ENCODE measurements around the gene BSCL2.
"Not testable (repeated sequence)": the region's sequence is repeated elsewhere in the genome, so short reads cannot be mapped to it uniquely, and the experiment has no call there.

BSCL2 gene

DNA sequence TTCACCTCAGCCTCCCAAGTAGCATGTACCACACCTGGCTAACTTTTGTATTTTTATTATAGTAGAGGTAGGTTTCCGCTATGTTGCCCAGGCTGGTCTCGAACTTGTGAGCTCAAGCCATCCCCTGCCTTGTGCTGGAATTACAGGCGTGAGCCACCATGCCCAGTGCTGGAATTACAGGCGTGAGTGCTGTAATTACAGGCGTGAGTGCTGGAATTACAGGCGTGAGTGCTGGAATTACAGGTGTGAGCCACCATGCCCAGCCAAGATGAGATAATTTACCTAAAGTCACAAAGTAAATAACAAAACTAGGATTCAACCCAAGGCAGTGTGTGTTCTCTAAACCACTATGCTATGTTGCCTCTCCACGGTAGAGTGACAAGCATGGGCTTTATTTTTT, 24.7 kb downstream of the BSCL2 start:
- DNase-seq = no peak

DNA sequence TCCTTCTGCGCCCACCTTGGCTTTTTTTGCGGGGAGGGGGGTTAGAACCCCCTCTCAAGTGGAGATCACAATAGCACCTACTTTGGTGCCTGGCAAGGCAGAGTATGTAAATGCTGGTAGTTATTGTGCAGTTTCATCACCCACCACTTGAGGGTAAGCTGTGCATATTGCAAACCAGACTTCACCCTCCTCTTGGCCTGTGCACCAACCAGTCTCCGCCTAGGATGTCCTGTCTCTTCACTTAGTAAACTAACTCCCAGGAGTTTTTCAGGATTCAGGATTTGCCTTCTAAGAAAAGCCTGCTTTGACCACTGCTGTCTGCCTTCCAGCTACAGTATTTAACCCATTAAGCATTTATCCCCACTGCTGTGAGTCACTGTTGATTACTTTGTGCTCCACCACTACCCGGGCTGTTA, 26.4 kb downstream of the BSCL2 start:
- no peak for DNase-seq

GRCh38 chr11:62678770-62679696, 28.2 kb downstream of the BSCL2 start, which contains the start of gene UBXN1:
TSS of gene UBXN1 (minus strand) at chr11:62679073. CDS start at chr11:62678923, 150 bp downstream.
- peak; percentile 47 for DNase-seq

DNA sequence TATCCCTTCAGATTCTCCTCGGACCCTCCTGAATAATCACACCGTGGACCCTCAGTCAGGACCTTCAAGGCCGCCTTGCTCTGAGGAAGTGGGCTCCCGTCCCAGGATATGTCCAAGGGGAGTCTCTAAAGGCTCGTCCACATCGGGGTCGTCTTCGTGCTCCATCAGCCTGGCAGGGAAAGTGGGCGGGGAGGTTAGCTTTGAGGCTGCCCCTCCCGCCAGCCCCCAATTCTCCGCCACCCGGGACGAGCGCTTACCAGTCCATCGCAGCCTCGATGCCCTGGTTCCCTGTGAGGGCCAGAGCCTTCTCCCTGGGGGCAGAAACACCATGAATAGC, 28.8 kb downstream of the BSCL2 start:
- DNase-seq = no peak

DNA sequence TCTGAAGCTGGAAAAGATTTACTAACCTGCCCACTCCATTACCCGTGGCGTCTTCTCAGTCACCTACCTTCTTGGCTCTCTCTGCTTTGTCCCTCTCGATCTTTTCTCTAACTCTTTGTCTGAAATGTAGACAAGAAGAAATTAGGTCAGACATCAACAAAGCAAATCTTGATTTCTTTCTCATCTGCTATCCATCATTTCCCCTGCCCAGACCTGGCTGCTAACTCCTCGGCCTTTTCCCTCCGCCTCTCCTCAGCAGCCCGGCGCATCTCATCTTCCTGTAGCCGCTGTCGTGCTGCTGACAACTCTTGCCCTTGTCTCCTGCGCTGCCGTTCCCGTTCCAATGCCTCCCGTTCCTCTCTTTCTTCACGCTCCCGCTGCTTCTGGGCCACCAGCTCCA, 29.5 kb downstream of the BSCL2 start:
- no peak for DNase-seq

DNA sequence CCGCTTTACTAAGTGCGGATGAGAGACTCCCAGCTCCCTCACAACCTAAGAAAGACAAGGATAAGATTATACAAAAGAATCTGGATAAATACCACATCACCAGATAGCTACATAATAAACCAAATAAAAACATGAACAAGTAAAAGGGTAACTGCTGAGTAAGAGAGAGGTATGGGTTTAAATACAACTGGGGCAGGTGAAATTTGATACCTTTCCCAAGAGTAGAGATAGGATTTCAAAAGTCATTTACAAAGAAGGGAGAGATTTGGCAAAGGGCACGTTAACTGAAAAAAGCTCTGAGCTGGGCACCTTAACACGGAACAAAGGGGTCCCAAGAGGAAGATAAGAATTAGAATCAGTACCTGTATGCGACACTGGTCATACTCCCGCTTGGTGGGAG, 30.1 kb downstream of the BSCL2 start:
- DNase-seq = no peak

DNA sequence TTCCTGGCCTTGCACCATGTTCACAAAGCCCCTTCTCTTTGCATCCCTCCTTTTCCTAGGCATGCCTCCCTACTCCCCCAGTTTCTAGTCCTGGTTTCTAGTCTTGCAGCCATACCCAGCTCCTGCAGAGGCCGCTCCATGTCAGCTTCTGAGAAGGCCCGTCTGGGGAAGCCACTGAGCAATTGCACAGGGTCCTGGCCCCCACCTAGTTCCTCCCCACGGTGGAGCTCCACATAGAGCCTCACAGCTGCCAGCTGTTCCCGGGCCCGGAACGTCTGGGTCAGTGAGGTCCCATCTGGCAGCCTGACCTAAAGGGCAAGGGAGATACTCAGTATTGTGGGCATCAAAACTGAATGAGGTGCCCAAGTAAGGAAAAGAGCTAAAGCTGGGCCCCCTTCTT, 30.5 kb downstream of the BSCL2 start:
- DNase-seq = no peak

DNA sequence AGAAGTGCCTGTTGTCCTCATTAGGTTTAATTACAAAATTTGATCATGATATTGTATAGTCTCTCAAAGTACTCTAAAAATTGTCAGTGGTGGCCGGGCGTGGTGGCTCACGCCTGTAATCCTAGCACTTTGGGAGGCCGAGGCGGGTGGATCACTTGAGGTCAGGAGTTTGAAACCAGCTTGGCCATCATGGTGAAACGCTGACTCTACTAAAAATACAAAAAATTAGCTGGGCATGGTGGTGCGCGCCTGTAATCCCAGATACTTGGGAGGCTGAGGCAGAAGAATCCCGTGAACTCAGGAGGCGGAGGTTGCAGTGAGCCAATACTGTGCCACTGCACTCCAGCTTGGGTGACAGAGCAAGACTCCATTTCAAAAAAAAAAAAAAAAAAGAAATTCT, 31.8 kb downstream of the BSCL2 start:
- DNase-seq = not testable (repeated sequence)

DNA sequence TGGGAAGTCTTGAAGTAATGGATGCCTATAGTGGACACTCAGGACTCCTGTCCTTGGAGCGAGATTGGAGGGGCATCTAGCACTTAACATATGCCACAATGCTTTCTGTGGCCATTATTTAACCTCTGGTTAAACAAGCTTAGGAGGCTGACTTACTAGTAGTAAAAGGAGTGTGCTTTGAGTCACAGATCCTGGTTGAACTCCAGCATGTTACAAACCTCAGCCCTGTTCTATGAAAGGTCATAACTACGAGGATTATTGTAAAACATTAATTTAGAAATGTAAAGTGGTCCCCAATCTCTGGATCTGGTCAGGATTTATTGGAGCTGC, 34.1 kb downstream of the BSCL2 start:
- DNase-seq = no peak

GRCh38 chr11:62671608-62672389, 35.4 kb downstream of the BSCL2 start, which contains the start of the genes LBHD1 and UQCC3:
TSS of gene LBHD1 (minus strand) at chr11:62672267. CDS start at chr11:62670031, 2,236 bp downstream.
TSS of gene UQCC3 (plus strand) at chr11:62671673. CDS start at chr11:62671746, 73 bp downstream.
- peak; percentile 91 for DNase-seq

DNA sequence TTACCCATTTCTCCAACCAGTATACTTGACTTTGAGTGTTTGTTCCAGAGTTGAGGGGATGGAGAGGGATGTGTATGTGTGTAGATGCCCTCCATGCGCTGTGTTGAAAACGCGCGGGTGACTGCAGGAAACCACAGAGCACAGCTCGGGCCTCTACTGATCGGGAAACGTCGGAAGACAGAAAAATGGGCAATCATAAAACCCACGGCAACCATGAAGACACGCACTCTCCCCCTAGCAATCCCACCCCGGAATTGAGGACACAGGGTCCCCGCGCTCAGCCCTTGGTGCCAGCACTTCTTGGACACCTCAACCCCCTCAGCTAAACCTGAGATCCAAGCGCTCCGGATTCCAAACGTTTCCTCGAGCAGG, 36.0 kb downstream of the BSCL2 start:
- DNase-seq = no peak

- DNase-seq = no peak
Observed at GRCh38 chr11:62669420-62670161, 37.6 kb downstream of the BSCL2 start.

DNA sequence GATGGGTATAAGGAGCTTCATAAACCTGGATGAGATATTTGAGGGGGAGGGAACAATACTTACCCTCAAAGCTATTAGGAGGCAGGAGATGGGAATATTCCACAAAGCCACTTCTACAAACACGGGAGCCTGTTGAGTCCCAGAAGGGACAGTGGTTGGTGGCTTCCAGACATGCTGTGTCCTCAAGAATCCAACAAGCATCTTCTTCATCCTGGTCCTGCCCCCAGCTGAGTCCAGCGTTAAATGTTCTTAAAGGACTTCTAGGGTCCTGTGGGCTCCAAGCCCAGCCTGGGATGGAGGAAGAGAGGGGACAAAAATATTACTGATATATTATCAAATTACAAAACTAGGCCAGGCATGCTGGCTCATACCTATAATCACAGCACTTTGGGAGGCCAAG, 39.8 kb downstream of the BSCL2 start:
- DNase-seq = no peak

DNA sequence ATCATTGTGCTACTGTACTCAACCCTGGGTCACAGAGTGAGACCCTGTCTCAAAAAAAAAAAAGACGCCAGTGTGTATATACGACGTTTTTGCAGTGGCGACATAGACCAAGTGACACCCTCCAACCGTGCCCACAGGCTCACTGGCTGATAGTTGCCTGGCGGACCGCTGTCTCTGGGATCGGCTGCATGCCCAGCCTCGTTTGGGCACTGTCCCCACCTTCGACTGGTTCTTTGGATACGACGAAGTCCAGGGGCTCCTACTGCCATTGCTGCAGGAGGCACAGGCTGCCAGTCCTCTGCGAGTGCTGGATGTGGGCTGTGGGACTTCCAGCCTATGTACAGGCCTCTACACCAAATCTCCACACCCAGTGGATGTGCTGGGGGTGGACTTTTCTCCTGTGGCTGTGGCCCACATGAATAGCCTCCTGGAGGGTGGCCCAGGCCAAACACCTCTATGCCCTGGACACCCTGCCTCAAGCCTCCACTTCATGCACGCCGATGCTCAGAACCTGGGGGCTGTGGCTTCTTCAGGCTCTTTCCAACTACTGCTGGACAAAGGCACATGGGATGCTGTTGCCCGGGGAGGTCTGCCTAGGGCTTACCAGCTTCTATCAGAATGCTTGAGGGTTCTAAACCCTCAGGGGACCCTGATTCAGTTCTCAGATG, 40.8 kb downstream of the BSCL2 start:
- no peak for DNase-seq

GRCh38 chr11:62665599-62666258, 41.5 kb downstream of the BSCL2 start:
- no peak for DNase-seq

DNA sequence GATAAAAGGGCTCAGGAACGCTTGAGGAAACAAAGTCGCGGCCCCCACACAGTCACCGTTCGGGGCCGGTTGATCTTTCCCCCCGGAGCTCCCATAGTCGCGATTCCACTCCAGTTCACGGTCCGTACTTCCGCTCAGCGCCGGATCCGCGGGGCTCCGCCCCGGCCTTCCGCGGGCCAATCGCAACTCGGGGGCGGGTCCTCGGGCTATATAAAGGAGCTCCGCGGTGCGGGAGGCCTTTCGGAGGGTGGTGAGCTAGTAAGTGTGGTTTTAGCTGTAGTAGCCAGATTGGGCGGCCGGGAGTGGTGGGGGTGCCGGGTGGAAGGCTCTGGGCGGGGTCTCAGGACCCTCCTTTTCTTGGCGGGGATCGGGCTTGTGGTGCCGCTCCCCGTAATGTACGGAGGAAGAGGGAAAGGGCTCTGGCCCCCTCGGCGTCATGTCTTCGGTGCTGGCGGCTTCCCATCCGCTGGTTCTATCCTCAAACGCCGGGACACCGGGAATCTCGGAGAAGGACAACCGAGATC, 42.1 kb downstream of the BSCL2 start, which contains the start of the genes C11orf98 and CSKMT:
TSS of gene C11orf98 (minus strand) at position 136 of the 524 bp plus-strand sequence. CDS start at position 95, 41 bp downstream.
TSS of gene CSKMT (plus strand) at position 238 of the 524 bp plus-strand sequence. CDS start 568 bp downstream, outside the sequence.
- peak; percentile 51 for DNase-seq

GRCh38 chr11:62664405-62665074, 42.7 kb downstream of the BSCL2 start:
- DNase-seq = no peak

DNA sequence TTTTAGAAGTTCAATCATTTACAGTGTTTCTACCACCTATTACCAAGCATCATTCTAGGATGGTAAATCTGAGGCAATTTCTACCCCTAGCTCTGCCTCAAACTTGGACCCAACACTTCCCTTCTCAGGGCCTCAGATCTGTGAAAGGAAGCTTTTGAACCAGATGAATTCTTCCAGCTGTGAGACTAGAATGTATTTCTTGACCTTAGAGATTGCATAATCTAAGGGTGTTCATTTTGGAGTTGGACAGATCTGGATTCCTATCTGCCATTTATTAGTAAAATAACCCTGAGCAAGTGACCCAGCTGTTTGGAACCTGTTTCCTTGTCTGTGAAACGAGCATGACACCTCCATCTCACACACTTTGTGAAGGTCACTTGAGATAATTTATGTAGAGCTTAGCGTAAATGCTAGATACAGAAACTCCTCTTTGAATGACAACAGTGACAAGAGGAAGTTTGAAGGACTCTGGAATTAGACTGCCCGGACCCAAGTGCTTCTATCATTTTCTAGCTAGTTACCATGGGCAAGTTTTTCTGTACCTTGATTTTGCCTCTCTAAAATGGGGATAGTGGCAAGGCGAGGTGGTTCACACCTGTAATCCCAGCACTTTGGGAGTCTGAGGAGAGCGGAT, 50.3 kb downstream of the BSCL2 start:
- no peak for DNase-seq

- DNase-seq = no peak
Observed at GRCh38 chr11:62654297-62654696, 52.9 kb downstream of the BSCL2 start.
